ENCODE data around the gene COL1A1.

Gene COL1A1

DNA sequence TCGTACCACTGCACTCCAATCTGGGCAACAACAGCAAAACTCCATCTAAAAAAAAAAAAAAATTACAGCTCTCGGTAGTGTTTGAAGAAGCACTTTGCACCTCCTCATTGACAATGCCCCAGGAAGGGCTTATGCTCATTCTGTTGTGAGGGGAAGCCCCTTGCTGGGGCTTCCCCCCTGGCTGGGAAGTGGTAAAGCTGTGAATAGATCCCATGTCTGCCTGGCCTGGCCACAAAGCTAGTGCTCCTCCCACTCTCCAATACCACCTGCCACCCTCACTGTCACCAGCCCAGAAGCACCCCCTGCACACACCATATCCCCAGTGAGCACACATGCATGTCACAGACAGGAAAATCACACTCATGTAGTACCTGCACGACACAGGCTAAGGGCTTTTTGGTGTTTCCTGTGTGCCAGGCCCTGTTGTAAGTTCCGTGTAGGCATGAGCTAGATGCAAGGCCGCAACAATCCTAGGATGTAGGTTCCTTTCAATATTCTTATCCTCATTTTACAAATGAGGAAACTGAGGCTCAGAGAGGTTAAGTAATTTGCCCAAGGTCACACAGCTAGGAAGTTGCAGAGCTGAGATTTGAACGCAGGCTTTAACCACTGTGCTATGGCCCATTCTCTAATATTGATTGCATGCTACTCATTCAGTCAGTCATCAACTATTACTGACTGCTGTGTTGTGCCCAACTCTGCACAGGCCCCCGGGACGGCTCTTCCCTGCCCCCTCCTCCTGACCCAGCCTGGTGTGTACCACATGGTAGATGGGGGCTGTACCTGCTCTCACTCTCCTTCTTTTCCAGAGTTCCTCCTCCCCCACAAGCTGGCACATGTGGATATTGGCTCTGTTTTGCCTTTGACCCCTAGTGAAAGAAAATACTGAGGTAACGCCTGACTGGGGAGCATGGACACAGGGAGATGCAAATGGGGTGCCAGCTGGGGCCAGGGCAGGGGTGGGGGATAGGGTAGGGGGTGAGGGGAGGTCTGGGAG is 11.9 kb upstream of the COL1A1 start:
- peak; percentile 14 to 34 for DNase-seq (ENCODE audit: extremely low read depth in 1 of 2, low read depth in 1 of 2)

DNA sequence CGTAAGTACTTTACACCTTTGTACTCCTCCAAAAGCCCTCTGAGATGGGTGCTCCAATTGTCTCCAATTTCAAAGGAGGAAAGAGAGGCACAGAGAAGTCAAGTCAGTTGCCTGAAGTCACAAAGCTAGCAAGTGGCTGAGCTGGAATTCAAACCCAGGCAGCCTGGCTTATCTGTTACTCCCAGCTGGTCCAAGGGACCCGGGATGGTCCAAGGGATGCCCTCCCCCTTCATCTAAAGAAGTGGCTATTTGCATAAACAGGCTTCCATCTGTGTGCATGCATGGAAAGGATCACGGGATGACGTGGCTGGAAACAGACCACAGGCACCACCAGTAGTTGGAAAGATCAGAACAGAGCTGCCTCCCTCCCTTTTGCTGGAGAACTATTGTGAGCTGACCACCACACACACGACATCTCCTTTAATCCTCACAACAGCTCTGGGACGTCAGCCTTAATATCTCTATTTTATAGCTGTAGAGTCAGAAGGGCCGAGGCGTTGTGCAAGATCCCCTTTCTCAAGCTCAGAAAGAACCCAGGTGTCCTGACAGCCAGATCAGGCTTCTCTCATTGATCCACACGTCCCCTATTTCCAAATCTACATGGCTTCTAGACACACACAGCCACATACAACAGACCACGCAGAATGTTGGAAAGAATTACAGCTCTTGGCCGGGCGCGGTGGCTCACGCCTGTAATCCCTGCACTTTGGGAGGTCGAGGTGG is 10.9 kb upstream of the COL1A1 start:
- DNase-seq (ENCODE audit: extremely low read depth in 1 of 2, low read depth in 1 of 2) = no peak

GRCh38 chr17:50211249-50212120 is 10.1 kb upstream of the COL1A1 start:
- no peak for DNase-seq (ENCODE audit: extremely low read depth in 1 of 2, low read depth in 1 of 2)

DNA sequence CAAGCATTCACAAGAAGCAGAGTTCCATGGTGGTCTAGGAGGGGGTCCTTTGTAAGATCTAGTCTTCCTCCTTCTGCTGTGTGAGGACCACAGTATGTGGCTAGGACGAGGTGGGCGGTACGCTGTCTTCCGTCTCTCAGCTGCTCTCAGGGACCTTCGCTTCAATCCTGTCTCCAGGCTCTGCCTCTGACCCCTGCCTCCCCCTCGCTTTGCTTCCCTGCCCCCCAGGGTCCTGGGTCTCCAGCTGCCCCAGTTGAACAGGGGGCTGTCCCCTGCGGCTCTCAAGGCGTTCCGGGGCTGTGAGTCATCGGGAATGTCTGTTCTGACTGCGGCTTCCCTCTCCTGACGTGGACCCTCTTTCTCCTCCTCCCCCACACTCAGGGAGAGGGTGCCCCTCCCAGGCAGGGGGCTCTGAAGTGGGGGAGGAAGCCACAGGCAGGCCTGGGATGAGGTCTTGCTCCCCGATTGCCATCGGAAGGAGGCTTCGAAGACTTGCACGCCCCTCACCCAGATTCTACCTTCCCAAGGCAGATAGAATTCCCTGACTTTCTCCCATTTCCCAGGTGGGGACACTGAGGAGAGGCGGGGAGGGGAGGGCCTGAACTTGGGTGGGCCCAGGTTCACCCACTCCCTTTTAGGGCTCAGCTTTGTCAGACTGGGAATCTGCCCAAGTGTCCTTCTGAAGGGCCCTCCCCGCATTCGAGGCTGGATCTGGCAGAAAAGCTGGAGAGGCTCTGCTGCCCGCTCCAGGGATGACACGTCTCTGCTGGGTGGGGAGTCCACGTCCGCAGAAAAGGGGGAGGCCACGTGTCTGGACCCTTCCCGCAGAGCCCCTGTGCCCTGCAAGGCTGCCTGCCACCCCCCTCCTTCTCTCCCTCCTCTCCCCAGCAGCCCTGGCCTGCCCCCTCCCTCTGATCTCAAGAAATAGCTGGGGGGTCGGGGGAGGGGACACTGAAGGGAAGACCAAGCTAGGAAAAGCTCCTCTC is 9.1 kb upstream of the COL1A1 start:
- DNase-seq (ENCODE audit: extremely low read depth in 1 of 2, low read depth in 1 of 2) = no peak

DNA sequence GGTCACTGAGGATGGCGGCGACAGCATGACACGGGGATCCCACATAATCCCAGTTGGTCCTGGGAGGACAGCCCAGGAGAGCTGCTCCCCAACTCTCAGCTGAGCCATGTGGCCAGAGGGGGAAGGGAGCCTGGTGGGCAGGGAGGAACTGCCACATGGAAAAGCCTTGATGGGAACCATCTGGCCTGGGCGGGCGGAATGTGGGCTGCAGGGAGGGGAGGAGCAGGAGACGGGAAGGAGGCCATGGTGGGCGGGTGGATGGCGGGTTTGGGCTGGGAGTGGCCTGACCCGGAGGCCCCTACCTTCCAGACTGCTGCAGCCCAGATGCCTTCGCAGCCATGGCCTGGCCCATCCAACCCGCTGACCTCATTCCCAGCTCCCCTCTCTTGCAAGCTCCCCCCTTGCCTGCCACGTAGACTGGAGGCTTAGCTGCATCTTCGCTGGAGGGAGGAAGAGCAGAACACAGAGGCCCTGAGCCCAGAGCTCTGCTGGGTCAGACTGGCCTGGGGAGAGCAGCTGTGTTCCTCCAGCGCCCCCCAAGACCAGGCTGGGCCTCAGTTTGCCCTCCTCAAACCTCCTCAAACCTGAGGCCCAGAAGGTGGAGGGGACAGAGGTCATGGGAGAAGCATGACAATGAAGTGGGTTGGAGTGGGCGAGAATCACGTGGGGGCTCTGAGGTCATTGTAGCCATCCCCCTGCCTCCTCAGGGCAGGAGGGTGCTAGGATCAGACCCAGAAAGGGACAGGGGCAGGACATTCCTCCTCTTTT is 8.2 kb upstream of the COL1A1 start:
- no peak for DNase-seq (ENCODE audit: extremely low read depth in 1 of 2, low read depth in 1 of 2)

DNA sequence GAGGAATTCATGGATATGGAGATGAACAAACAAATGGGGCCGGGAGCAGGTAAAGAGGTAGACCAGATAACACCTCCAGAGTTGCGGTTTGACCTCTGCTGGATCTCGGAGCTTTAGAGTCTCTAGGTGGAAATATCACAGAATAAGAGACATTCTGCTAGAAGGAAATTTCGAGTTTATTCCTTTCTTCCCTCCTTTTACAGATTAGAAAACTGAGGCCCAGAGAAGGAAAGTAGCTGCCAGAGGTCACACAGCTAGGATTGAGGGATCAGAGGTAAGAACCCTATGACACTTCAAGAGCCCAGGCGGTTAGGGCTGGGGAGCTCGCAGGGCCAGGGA is 7.7 kb upstream of the COL1A1 start:
- no peak for DNase-seq (ENCODE audit: extremely low read depth in 1 of 2, low read depth in 1 of 2)

DNA sequence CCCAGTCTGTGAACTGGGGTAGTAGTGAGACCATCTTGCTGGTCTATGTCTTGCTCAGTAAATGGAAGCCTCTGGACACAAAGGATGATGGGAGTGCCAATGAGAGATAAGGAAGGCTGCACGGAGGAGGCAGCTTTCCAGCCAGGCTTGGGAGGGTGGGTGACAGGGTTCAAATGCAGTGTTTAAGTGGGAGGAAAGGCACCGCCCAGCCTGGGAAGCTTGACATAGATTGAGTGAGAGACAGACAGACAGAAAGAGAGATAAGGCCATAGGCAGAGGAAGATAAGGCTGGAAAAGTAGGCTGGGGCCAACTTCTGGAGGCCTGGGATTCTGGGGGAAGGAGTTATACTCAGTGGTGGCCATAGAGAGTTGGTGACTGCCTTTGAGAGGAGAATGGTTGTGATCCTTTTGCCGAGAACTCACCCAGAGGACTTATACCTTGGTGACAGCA is 7.2 kb upstream of the COL1A1 start:
- no peak for DNase-seq (ENCODE audit: extremely low read depth in 1 of 2, low read depth in 1 of 2)

DNA sequence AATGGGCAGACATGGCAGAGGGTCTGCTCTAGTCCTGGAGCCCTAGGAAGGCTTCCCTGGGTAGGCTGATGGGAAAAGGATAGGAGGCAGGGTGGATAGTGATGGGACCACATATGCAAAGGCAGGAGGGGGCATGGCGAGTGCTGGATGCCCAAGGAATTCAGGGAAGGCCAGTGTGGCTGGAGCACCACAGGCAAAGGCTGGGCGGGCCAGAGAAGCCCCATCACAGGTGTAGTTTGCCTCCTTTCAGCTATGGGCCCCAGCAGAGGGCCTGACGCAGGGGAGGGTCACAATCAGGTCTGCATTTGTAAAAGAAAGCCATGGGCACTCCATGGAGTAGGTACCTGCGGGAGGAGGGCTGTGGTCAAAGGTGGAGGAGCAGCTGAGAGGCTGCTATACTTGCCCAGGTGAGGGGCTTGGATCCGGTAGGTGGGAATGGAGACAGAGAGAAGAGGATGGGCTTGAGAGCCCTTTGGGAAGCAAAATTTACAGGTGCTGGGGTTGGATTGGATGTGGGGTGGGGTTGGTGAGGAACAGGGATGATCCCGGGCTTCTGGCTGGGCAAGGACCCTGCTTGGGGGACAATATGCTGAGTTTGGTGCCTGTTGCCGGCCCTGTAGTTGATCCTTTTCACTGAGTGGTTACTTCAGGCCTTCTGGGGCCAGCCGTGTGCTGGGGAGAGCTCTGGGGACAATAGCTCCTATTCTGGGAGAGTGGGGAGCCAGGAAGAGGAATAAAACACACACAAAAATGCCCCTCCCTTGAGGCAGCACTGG is 6.5 kb upstream of the COL1A1 start:
- no peak for DNase-seq (ENCODE audit: extremely low read depth in 1 of 2, low read depth in 1 of 2)

DNA sequence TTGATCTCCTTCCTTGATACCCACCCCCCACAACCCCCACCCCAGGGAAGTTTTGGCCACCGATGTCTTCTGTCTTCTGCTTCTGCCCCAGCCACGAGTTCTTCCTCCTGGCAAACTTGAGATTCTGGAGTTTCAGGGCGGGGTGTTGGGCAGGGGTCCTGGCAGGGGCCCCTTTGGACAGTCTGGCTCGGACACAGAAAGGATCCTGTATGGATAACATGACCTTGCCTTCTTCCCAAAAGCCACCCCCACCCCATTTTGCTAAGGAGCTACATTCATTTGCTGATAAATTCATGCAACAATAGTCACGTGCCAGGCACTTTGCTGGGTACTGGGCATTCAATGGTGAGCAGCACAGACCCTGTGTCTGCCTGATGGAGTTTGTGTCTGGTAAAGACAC is 5.9 kb upstream of the COL1A1 start:
- no peak for DNase-seq (ENCODE audit: extremely low read depth in 1 of 2, low read depth in 1 of 2)

DNA sequence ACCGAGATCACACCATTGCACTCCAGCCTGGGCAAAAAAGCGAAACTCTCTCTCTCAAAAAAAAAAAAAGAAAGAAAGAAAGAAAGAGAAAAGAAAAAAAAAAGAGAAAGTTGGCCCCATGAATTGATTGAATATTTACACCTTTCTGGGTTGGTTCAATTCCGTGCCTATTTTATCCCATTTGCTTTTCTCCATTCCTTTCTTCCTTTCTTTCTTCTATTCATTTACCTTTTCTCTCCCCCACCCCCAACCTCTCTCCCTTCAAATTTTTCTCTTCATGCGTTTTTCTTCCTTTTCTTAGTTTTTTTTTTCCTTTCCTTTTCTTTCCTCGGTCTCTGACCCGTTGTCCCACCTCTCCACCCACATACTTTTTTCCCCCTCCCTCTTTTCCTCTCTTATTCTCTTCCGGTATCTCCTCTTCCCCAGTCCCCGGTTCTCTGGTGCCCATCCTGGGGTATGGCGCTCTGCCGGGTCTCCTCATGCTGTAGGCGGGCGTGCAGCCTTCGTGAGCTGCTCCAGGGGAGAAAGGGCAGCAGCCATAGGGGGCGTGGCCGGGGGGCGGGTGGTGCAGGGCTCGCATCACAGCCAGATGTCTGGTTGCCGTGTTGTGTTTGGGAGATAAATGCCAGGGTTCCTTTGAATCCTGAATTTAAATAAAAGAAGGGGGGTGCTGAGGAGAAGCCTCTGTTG is 5.3 kb upstream of the COL1A1 start:
- no peak for DNase-seq (ENCODE audit: extremely low read depth in 1 of 2, low read depth in 1 of 2)

GRCh38 chr17:50205963-50206505 is 4.6 kb upstream of the COL1A1 start:
- DNase-seq (ENCODE audit: extremely low read depth in 1 of 2, low read depth in 1 of 2) = no peak

DNA sequence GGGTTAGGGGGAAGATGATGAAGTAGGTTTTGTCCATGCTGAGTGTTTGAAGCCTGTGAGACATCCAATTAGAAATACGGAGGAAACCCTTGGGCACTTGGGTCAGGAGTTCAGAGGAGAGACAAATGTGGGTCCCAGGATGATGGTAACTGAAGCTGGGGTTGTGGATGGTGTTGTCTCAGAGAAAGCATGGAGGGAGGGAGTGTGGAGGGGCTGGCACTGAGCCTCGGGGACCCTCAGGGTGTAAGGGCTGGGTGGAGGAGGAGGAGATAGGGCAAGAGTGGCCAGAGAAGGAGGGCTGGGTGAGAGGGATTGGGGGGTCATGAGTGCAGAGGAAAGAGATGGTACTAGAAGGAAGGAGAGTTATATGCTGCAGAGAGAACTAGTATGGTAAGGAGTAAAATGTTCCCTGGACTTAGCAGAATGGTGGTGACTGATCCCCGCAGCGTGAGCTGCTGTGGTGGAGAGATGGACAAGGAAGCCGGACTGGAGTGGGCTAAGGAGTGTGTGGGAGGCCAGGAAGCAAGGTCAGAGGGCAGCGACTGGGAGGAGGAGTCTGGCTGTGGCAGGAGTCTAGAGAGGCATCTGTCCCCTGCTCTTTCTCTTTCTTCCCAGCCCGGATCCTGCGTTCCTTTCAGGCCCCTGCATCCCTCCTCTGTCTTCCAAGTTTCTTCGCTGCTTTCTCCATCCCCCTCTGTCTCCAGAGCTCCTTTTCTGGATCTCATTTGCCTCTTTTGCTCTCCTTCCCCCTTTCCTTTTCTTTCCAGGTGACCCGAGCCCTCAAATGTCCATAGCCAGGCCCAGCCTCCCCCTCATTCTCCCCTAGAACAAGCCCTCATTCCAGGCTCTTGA is 3.9 kb upstream of the COL1A1 start:
- DNase-seq (ENCODE audit: extremely low read depth in 1 of 2, low read depth in 1 of 2) = no peak

DNA sequence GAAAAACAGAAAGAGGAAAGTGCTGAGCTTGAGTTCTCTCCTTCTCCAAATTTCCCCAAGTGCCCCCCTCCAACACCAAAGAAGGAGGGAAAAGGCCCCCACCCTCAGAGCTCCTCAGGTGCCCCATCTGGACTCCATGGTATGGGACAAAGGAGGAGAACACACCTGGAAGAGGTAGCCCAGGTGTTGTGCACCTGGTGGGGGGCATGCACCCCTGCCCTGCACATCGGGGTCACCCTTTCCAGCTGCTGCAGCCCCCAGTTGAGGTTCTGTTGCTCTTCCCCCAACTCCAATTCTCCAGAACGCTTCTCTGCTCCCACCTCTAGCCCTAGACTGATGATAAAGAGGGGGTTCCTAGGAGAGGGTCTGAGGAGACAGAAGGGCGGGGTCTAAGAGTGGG is 3.0 kb upstream of the COL1A1 start:
- no peak for DNase-seq (ENCODE audit: extremely low read depth in 1 of 2, low read depth in 1 of 2)

DNA sequence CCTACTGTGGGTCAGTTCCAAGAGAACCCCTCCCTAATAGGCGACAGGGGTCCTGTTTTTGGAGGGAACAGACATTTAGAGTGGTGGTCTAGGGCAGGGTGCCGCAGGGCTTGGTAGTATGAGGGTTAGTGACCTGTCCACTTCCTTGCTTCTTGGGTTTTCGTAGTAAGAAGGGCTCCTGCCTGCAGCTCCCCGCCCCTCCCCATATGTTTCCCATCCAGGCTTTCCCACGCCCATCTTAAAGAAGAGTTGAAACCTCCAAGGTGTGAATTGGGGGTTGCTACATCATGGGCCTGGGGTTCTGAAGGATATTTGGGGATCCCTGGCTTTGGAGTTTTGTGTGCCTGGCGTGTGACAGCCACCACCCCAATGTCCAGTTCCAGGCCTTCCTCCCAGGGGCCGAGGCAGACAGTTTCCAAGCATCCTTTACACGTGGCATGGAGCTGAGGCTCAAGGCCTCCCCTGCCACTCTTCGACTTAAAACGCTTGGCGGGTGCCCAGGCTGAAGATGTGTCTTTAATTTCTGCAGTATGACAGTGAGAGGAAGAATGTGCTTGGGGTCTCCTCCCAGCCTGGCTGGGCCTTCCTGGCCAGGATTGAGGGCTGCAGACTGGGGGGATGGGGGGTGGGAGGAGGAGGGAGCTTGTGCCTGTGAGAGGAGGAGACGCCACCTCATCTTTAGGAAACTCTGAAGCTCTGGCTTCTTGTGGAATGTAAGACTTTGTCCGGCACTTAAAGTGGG is 2.3 kb upstream of the COL1A1 start:
- DNase-seq (ENCODE audit: extremely low read depth in 1 of 2, low read depth in 1 of 2) = no peak

- DNase-seq (ENCODE audit: extremely low read depth in 1 of 2, low read depth in 1 of 2) = no peak
Observed at GRCh38 chr17:50203086-50203485, 1.7 kb upstream of the COL1A1 start.
